CD4-positive, alpha-beta T cell (primary cell): ENCODE results near the gene APP. TPM values are rescaled to one million over a fixed set of nuclear protein-coding genes. Genes with fewer than 3 reads are reported as not detected.

Experiments used
- ATAC-seq: fragments of 200-7000 bp; cut with Tn5 transposase; one replicate; pipeline ENCODE4 v1.10.0; 2022; ENCODE audit warnings: mild to moderate bottlenecking; ENCODE audit not compliant: poor library complexity
- CTCF ChIA-PET: fragments of 350-600 bp; sonication (Branson Sonifier 250); formaldehyde crosslinking; loops from one replicate; lab custom pipeline; 2021; ENCODE audit warnings: antibody characterized with exemption, inconsistent platforms; lab: Charles Lee
- POLR2A ChIA-PET: fragments of 350-600 bp; sonication (Branson Sonifier 250); formaldehyde crosslinking; loops from one replicate; lab custom pipeline; 2021; ENCODE audit warnings: antibody characterized with exemption, inconsistent platforms; lab: Charles Lee
- DNase-seq, 14 experiments: peaks; one replicate each; pipeline ENCODE4 v3.0.0-alpha.2; 2013 to 2020; ENCODE audit warnings: mixed read lengths in 2 of 14
- H3K27ac ChIP-seq, 2 donors: one replicate each; pipeline versions ENCODE4 v1.5.1 to v1.7.0; 2013; ENCODE audit warnings: low read length in 2 of 2, low read depth in 1 of 2, mild to moderate bottlenecking in 1 of 2
- H3K27me3 ChIP-seq, 2 experiments: 1 replicate in 1 of 2; 2 replicates in 1 of 2; pipeline versions ENCODE4 v1.6.1 to v1.7.0; 2013; ENCODE audit warnings: low read length in 2 of 2, control low read depth in 1 of 2, mild to moderate bottlenecking in 1 of 2, moderate library complexity in 1 of 2; ENCODE audit not compliant: insufficient read depth in 2 of 2, control insufficient read depth in 1 of 2
- H3K36me3 ChIP-seq: one replicate; pipeline ENCODE4 v1.6.1; 2013; ENCODE audit warnings: low read length, control low read depth; ENCODE audit not compliant: insufficient read depth
- H3K4me1 ChIP-seq: one replicate; pipeline ENCODE4 v1.6.1; 2013; ENCODE audit warnings: low read length, control low read depth; ENCODE audit not compliant: insufficient read depth
- H3K4me3 ChIP-seq: one replicate; pipeline ENCODE4 v1.5.1; 2013; ENCODE audit warnings: mild to moderate bottlenecking, low read length, moderate library complexity
- H3K9me3 ChIP-seq, 2 experiments: 1 replicate in 1 of 2; 2 replicates in 1 of 2; pipeline versions ENCODE4 v1.6.1 to v1.7.0; 2013; ENCODE audit warnings: low read length in 2 of 2, mild to moderate bottlenecking in 2 of 2, control low read depth in 1 of 2, moderate library complexity in 1 of 2; ENCODE audit not compliant: control insufficient read depth in 1 of 2, insufficient read depth in 1 of 2
- H3K27ac Mint-ChIP-seq: one replicate; pipeline ENCODE4 v1.8.0; 2020; ENCODE audit warnings: mixed read lengths
- H3K27me3 Mint-ChIP-seq: one replicate; pipeline ENCODE4 v1.8.0; 2021; ENCODE audit warnings: mixed read lengths
- H3K36me3 Mint-ChIP-seq: one replicate; pipeline ENCODE4 v1.8.0; 2021; ENCODE audit warnings: low read depth, mixed read lengths
- H3K4me1 Mint-ChIP-seq: one replicate; pipeline ENCODE4 v1.8.0; 2021; ENCODE audit warnings: low read depth, mixed read lengths
- H3K4me3 Mint-ChIP-seq: one replicate; pipeline ENCODE4 v1.8.0; 2020; ENCODE audit warnings: mild to moderate bottlenecking, mixed read lengths
- H3K9me3 Mint-ChIP-seq: one replicate; pipeline ENCODE4 v1.8.0; 2020; ENCODE audit warnings: mixed read lengths
- CTCF ChIP-seq: fragments of 200-600 bp; IDR thresholded peaks from one replicate; pipeline ENCODE4 v1.8.0; 2022; ENCODE audit warnings: antibody characterized with exemption, mild to moderate bottlenecking
- intact Hi-C, 2 experiments: fragments of 100-400 bp; cut with DNase I in 1 of 2; cut with micrococcal nuclease in 1 of 2; formaldehyde crosslinking; loops; one replicate each; pipeline versions ENCODE4 v1.15.1 to v1.9.0; 2023 to 2025; cut with DNase I, micrococcal nuclease
- total RNA-seq, 174 experiments: library from RNA in 2 of 174; stranded (reverse) in 2 of 174; gene quantifications; one replicate each; pipeline ENCODE4 v1.2.3 and lab custom pipeline; 2021 to 2026

The APP gene
- total RNA-seq, 2 experiments from 2014 or later: 43.6 to 44.4 TPM

- Histone ChIP-seq H3K36me3 (peaks cover 4% of the 10 kb centered on the region), H3K27me3 (no peaks in the 10 kb centered on the region), H3K9me3 (no peaks in the 10 kb centered on the region), H3K27ac (no peak overlapping the region), H3K4me1 (no peaks in the 10 kb centered on the region), H3K4me3 (no peak overlapping the region)
- intact Hi-C loops: no loop called here
- H3K4me1 Mint-ChIP-seq: no peaks in the 10 kb centered on the region
- CTCF ChIA-PET: no interaction called here
- H3K4me3 Mint-ChIP-seq: no peak overlapping the region
- ATAC-seq (no peak), DNase-seq (no peak)
- no peaks in the 10 kb centered on the region for H3K9me3 Mint-ChIP-seq
- POLR2A ChIA-PET: no interaction called here
- H3K27me3 Mint-ChIP-seq: no peaks in the 10 kb centered on the region
- no peak overlapping the region for H3K27ac Mint-ChIP-seq
- peaks cover 76% of the 10 kb centered on the region for H3K36me3 Mint-ChIP-seq
- no peak for TF ChIP-seq CTCF
Measured at GRCh38 chr21:26047279-26047967, 123.1 kb downstream of the APP start.

- POLR2A ChIA-PET: no interaction called here
- H3K4me1 Mint-ChIP-seq: no peaks in the 10 kb centered on the region
- no peaks in the 10 kb centered on the region for H3K27me3 Mint-ChIP-seq
- Histone ChIP-seq H3K36me3 (no peaks in the 10 kb centered on the region), H3K27me3 (no peaks in the 10 kb centered on the region), H3K4me1 (no peaks in the 10 kb centered on the region), H3K9me3 (no peaks in the 10 kb centered on the region), H3K4me3 (no peak overlapping the region), H3K27ac (no peak overlapping the region)
- intact Hi-C loops: no loop called here
- no peak for TF ChIP-seq CTCF
- H3K9me3 Mint-ChIP-seq: no peaks in the 10 kb centered on the region
- H3K27ac Mint-ChIP-seq: no peak overlapping the region
- no peak for DNase-seq
- no peak overlapping the region for H3K4me3 Mint-ChIP-seq
- CTCF ChIA-PET: no interaction called here
- no peak for ATAC-seq
- peaks cover 47% of the 10 kb centered on the region for H3K36me3 Mint-ChIP-seq
Measured at GRCh38 chr21:26043891-26044290, 126.7 kb downstream of the APP start.

- ATAC-seq (no peak), DNase-seq (no peak)
- Mint-ChIP-seq H3K36me3 (peaks cover 34% of the 10 kb centered on the region), H3K27ac (no peak overlapping the region), H3K9me3 (no peaks in the 10 kb centered on the region), H3K27me3 (no peaks in the 10 kb centered on the region), H3K4me1 (no peaks in the 10 kb centered on the region), H3K4me3 (no peak overlapping the region)
- TF ChIP-seq CTCF: no peak
- Histone ChIP-seq H3K4me3 (no peak overlapping the region), H3K4me1 (no peaks in the 10 kb centered on the region), H3K36me3 (no peaks in the 10 kb centered on the region), H3K27me3 (no peaks in the 10 kb centered on the region), H3K9me3 (no peaks in the 10 kb centered on the region), H3K27ac (no peak overlapping the region)
- intact Hi-C loops: no loop called here
- CTCF ChIA-PET: interaction anchor here (0.6 kb wide), 1 partner anchor 151 kb away, joined by 3 read pairs; no protein-coding TSS in a partner anchor
- POLR2A ChIA-PET: no interaction called here
Measured at GRCh38 chr21:26042181-26042876, 128.2 kb downstream of the APP start.
